Measurements from ENCODE around the gene ITGB4.

Gene ITGB4

GRCh38 chr17:75712446-75712845 lies 8.8 kb upstream of the ITGB4 start:
- TF ChIP-seq, protein P1, sequence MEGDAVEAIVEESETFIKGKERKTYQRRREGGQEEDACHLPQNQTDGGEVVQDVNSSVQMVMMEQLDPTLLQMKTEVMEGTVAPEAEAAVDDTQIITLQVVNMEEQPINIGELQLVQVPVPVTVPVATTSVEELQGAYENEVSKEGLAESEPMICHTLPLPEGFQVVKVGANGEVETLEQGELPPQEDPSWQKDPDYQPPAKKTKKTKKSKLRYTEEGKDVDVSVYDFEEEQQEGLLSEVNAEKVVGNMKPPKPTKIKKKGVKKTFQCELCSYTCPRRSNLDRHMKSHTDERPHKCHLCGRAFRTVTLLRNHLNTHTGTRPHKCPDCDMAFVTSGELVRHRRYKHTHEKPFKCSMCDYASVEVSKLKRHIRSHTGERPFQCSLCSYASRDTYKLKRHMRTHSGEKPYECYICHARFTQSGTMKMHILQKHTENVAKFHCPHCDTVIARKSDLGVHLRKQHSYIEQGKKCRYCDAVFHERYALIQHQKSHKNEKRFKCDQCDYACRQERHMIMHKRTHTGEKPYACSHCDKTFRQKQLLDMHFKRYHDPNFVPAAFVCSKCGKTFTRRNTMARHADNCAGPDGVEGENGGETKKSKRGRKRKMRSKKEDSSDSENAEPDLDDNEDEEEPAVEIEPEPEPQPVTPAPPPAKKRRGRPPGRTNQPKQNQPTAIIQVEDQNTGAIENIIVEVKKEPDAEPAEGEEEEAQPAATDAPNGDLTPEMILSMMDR (IDR thresholded peaks at IDR 0.05) = no peak

GRCh38 chr17:75719732-75720131 lies 1.5 kb upstream of the ITGB4 start:
- TF ChIP-seq, protein P1 (IDR thresholded peaks at IDR 0.05) = no peak

DNA sequence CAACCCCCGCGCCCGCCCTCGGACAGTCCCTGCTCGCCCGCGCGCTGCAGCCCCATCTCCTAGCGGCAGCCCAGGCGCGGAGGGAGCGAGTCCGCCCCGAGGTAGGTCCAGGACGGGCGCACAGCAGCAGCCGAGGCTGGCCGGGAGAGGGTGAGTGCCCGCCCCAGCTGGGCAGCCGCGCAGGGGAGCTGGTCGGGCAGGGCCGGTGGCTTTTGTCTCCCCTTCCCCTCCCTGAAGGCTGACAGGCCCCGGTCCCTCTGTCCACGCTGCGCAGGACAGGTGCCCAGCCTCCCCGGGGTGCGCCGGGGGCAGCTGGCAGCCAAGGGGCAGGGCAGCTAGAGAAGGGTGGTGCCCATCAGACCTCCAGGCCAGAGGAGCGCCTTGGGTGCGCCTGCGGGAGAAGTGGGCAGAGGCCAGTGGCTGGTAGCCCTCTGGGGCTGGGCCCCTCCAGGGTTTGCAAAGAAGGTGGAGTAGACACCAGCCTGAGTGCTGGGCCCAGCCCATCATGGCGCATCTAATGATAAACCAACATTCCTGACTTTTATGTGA lies 278 bp downstream of the ITGB4 start:
- TF ChIP-seq, protein P1 (IDR thresholded peaks at IDR 0.05) = no peak

- TF ChIP-seq, protein P1 (IDR thresholded peaks at IDR 0.05) = no peak
Observed at GRCh38 chr17:75722076-75722475, 817 bp downstream of the ITGB4 start.

- TF ChIP-seq, protein P1 (IDR thresholded peaks at IDR 0.05) = no peak
Observed at GRCh38 chr17:75722542-75723095, 1.4 kb downstream of the ITGB4 start.

- TF ChIP-seq, protein P1 (IDR thresholded peaks at IDR 0.05) = no peak
Observed at GRCh38 chr17:75723171-75723930, 2.1 kb downstream of the ITGB4 start.

DNA sequence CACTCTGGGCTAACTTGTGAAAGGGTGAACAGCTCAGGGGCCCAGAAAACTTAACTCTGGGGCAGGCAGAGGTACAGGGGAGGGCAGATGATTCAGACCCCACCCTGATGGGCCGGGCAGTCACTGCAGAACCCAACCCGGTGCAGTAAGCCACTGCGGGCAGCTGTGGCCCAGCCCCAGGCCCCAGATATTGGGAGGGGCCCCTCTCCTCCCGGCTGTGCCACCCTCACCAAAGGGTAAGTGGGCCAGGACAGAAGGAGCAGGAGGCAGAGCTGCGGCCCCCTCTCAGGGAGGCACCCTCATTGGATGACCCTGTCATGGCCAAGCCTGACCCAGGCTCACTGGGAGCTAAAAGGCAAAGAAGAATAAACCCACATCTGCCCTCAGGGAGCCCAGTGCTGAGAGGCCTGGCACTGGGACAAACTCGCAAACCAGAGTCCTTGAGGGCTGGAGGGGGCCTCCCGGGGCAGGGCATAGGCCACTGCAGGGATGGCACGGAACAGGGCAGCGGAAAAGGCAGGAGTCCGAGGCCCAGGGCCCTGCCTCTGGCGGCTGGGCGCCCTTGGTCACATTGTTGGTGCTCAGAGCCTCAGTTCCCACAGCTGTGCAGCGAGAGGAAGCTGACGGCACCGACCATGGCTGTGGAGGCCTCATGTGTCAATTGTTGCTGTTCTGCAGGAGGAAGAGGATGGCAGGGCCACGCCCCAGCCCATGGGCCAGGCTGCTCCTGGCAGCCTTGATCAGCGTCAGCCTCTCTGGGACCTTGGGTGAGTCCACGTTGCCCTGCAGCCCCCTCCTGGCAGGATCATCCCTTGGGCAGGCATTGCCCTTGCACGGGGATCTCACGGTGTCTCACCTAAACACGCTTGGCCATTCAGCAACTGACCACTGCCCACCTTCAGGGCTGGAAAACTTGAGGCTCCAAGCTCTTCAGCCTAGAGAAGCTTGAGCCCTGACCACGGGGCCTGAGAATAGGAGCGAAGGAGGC lies 3.1 kb downstream of the ITGB4 start:
- TF ChIP-seq, protein P1 (IDR thresholded peaks at IDR 0.05) = no peak

Measured in LNCAP (cell line).